Measurements from ENCODE around the gene SPATA24. TPM values are rescaled to one million over a fixed set of nuclear protein-coding genes. Genes with fewer than 3 reads are reported as not detected.

Gene SPATA24
- polyA plus RNA-seq, 2 of the 4 experiments (the other 2 are of a cell fraction): 5.7 to 6.9 TPM

DNA sequence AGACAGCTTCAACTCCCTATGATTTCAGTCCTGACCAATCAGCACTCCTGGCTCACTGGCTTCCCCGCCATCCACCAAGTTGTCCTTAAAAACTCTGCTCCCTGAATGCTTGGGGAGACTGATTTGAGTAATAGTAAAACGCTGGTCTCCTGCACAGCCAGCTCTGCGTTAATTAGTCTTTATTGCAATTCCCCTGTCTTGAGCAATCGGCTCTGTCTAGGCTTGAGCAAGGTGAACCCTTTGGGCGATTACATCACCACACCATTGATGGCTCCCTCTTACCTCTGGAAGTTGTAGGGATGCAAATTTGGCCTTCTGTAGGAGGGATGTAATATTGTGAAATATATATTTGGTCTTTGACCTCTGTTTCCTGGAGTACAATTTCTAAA, 17.8 kb downstream of the SPATA24 start:
- H3K4me3 ChIP-seq: no peak overlapping the region
- ATAC-seq (no peak), DNase-seq (ENCODE audit: low read depth in 1 of 2, low spot score in 1 of 2) (no peak), FAIRE-seq (no peak)
- peaks cover 70% of the 10 kb centered on the region for H3K4me1 ChIP-seq
- ChIA-PET POLR2A (interaction anchor here (1.0 kb wide), 1 partner anchor 19 kb away, joined by 3 read pairs; no protein-coding TSS in a partner anchor), CTCF (interaction anchor here (1.3 to 2.9 kb wide), 3 partner anchors 12 to 98 kb away, joined by 3 to 9 read pairs (median 3); partner anchors contain the start of gene PAIP2)
- no peak for TF ChIP-seq HEYL (CRISPR knock-in tag; IDR thresholded peaks at IDR 0.05)
- TF ChIP-seq NFE2L2 (conservative IDR thresholded peaks at IDR 0.05; ENCODE audit: low read length): no peak
- no peak for TF ChIP-seq MAX (IDR thresholded peaks at IDR 0.05)
- no peak for TF ChIP-seq MAZ (IDR thresholded peaks at IDR 0.05; ENCODE audit: borderline replicate concordance, low read depth, low read length)
- TF ChIP-seq MYC (IDR thresholded peaks at IDR 0.05; ENCODE audit: borderline replicate concordance, low read length): no peak
- TF ChIP-seq, protein P1, sequence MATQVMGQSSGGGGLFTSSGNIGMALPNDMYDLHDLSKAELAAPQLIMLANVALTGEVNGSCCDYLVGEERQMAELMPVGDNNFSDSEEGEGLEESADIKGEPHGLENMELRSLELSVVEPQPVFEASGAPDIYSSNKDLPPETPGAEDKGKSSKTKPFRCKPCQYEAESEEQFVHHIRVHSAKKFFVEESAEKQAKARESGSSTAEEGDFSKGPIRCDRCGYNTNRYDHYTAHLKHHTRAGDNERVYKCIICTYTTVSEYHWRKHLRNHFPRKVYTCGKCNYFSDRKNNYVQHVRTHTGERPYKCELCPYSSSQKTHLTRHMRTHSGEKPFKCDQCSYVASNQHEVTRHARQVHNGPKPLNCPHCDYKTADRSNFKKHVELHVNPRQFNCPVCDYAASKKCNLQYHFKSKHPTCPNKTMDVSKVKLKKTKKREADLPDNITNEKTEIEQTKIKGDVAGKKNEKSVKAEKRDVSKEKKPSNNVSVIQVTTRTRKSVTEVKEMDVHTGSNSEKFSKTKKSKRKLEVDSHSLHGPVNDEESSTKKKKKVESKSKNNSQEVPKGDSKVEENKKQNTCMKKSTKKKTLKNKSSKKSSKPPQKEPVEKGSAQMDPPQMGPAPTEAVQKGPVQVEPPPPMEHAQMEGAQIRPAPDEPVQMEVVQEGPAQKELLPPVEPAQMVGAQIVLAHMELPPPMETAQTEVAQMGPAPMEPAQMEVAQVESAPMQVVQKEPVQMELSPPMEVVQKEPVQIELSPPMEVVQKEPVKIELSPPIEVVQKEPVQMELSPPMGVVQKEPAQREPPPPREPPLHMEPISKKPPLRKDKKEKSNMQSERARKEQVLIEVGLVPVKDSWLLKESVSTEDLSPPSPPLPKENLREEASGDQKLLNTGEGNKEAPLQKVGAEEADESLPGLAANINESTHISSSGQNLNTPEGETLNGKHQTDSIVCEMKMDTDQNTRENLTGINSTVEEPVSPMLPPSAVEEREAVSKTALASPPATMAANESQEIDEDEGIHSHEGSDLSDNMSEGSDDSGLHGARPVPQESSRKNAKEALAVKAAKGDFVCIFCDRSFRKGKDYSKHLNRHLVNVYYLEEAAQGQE (IDR thresholded peaks at IDR 0.05): no peak
- TF ChIP-seq CEBPB (IDR thresholded peaks at IDR 0.05): peak in 1 of 2 experiments; percentile 33; a peak in 1 of 4 replicates
- no peak for TF ChIP-seq ZSCAN20 (CRISPR knock-in tag; IDR thresholded peaks at IDR 0.05)
- H3K4me2 ChIP-seq: no peak overlapping the region
- 84% methylated on average over 5 of the region's 5 CpGs for WGBS (ENCODE audit: missing lambda C conversion rate)
- no peaks in the 10 kb centered on the region for H3K9me3 ChIP-seq
- H3K27ac ChIP-seq: peak overlapping the region in 1 of 2 experiments; percentile 52; a peak in 3 of 6 replicates

DNA sequence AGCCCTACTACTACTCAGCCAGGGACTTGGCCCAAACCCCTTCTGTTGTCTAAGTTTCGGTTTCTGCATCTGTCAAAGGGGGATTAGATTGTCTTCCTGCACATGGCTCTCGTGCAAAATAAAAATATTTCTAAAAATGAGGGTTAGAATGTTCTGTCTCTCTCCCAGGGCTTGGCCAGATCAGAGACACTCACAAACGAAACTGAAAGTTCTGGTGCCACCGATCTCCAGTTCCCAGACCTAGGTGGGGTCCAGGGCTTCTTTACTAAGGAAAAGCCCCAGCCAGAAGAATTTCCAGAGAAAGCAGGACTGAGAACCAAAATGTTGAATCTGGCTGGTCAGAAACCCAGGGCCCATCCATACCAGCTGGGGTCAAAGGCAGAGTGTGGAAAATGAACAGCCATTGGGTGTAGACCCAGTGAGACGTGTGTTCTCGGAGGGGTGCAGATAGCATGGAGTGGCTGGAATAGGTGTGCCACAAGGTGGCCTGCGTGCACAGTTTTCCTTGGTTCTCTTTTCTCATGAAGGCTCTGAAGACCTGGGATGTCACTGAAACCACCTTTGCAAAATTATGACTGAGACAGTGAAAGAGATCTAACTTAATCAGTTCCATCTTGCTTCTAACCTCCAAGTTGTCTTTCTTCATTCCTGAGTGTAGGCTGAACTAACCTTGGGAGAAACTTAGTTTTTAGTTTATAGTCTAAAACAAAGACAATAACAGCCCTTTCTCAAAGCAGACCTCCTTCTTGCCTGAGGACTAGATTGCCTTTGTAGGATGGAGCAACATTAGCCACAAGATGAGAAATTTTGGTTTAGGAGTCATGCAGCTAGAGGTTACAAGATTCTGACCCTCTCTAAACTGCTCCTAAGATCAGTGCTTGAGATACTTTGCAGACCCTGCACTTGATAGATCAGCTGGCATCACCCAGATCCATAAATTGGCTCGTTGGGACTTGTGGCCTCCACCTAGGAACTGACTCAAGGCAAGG, 18.5 kb downstream of the SPATA24 start:
- H3K27ac ChIP-seq: peak overlapping the region; percentile 87 to 91; a peak in 3 of 6 replicates
- peaks cover 63% of the 10 kb centered on the region for H3K4me1 ChIP-seq
- CTCF ChIA-PET: interaction anchor here (1.6 kb wide), 1 partner anchor 11 kb away, joined by 3 read pairs; no protein-coding TSS in a partner anchor
- FAIRE-seq: no peak
- 78% methylated on average over 8 of the region's 8 CpGs for WGBS (ENCODE audit: missing lambda C conversion rate)
- no peaks in the 10 kb centered on the region for H3K9me3 ChIP-seq
- H3K4me3 ChIP-seq: no peak overlapping the region
- no peak for DNase-seq (ENCODE audit: low read depth in 1 of 2, low spot score in 1 of 2)
- peak in 1 of 2 experiments; percentile 19; a peak in 1 of 5 replicates for TF ChIP-seq RAD21 (conservative IDR thresholded peaks at IDR 0.05 in 1 of 2, IDR thresholded peaks at IDR 0.05 in 1 of 2)
- TF ChIP-seq JUNB (IDR thresholded peaks at IDR 0.05): no peak
- 0 out of 3 replicates have a peak overlapping the region, but pooled peaks have one; percentile 14 for H3K4me2 ChIP-seq
- POLR2A ChIA-PET: interaction anchor here (1.0 kb wide), 1 partner anchor 18 kb away, joined by 3 read pairs; no protein-coding TSS in a partner anchor
- no peak for ATAC-seq

GRCh38 chr5:139384591-139385051, 19.3 kb downstream of the SPATA24 start:
- Histone ChIP-seq H3K9me3 (no peaks in the 10 kb centered on the region), H3K27ac (peak overlapping the region; percentile 87 to 91; a peak in 5 of 6 replicates), H3K4me1 (peaks cover 59% of the 10 kb centered on the region), H3K4me2 (no peak overlapping the region), H3K4me3 (no peak overlapping the region)
- no peak for DNase-seq (ENCODE audit: low read depth in 1 of 2, low spot score in 1 of 2)
- ATAC-seq: no peak
- POLR2A ChIA-PET: no interaction called here
- WGBS (ENCODE audit: missing lambda C conversion rate): 88% methylated on average over 7 of the region's 9 CpGs
- CTCF ChIA-PET: no interaction called here
- no peak for FAIRE-seq
- no peak for TF ChIP-seq EHMT2 (IDR thresholded peaks at IDR 0.05; ENCODE audit: low read depth)
- TF ChIP-seq HOXB5 (CRISPR knock-in tag; IDR thresholded peaks at IDR 0.05): no peak
- no peak for TF ChIP-seq CTCF (IDR thresholded peaks at IDR 0.05)
- TF ChIP-seq CBX8 (IDR thresholded peaks at IDR 0.05): no peak
- no peak for TF ChIP-seq SMC3 (IDR thresholded peaks at IDR 0.05)
- no peak for TF ChIP-seq E2F6 (IDR thresholded peaks at IDR 0.05; ENCODE audit: borderline replicate concordance, low read depth)
- TF ChIP-seq, protein P2, sequence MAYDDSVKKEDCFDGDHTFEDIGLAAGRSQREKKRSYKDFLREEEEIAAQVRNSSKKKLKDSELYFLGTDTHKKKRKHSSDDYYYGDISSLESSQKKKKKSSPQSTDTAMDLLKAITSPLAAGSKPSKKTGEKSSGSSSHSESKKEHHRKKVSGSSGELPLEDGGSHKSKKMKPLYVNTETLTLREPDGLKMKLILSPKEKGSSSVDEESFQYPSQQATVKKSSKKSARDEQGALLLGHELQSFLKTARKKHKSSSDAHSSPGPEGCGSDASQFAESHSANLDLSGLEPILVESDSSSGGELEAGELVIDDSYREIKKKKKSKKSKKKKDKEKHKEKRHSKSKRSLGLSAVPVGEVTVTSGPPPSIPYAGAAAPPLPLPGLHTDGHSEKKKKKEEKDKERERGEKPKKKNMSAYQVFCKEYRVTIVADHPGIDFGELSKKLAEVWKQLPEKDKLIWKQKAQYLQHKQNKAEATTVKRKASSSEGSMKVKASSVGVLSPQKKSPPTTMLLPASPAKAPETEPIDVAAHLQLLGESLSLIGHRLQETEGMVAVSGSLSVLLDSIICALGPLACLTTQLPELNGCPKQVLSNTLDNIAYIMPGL (CRISPR knock-in tag; IDR thresholded peaks at IDR 0.05; ENCODE audit: borderline replicate concordance): no peak
- no peak for TF ChIP-seq RARB (CRISPR knock-in tag; IDR thresholded peaks at IDR 0.05)
- no peak for TF ChIP-seq CHD2 (IDR thresholded peaks at IDR 0.05; ENCODE audit: low read length, partially characterized antibody)
- TF ChIP-seq RAD21 (conservative IDR thresholded peaks at IDR 0.05 in 1 of 2, IDR thresholded peaks at IDR 0.05 in 1 of 2): no peak
- TF ChIP-seq, protein P3, sequence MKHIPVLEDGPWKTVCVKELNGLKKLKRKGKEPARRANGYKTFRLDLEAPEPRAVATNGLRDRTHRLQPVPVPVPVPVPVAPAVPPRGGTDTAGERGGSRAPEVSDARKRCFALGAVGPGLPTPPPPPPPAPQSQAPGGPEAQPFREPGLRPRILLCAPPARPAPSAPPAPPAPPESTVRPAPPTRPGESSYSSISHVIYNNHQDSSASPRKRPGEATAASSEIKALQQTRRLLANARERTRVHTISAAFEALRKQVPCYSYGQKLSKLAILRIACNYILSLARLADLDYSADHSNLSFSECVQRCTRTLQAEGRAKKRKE (CRISPR knock-in tag; IDR thresholded peaks at IDR 0.05; ENCODE audit: low read depth): no peak
- TF ChIP-seq JUN (IDR thresholded peaks at IDR 0.05): no peak
- TF ChIP-seq BHLHE40 (IDR thresholded peaks at IDR 0.05; ENCODE audit: low read depth, low read length): no peak
